WTC11 (cell line): ENCODE results near the gene SALL1. TPM values are rescaled to one million over a fixed set of nuclear protein-coding genes. Genes with fewer than 3 reads are reported as not detected.

Experiments
- ATAC-seq: fragments of 200-7000 bp; cut with Tn5 transposase; 2 replicates; pipeline ENCODE4 v1.10.0; 2021; ENCODE audit warnings: mild to moderate bottlenecking, moderate library complexity
- CTCF ChIA-PET: fragments of 300-600 bp; sonication (Branson Sonifier 250); formaldehyde crosslinking; loops from one replicate; lab custom pipeline; 2021; ENCODE audit warnings: antibody characterized with exemption; lab: Charles Lee
- POLR2A ChIA-PET: fragments of 350-600 bp; sonication (Branson Sonifier 250); formaldehyde crosslinking; loops from one replicate; lab custom pipeline; 2021; ENCODE audit warnings: antibody characterized with exemption; lab: Charles Lee
- DNase-seq: peaks from one replicate; pipeline ENCODE4 v3.0.0; 2021; ENCODE audit warnings: low spot score
- H3K27ac Mint-ChIP-seq: 2 replicates; pipeline ENCODE4 v1.8.0; 2021; ENCODE audit warnings: mixed read lengths
- H3K27me3 Mint-ChIP-seq: 2 replicates; pipeline ENCODE4 v1.8.0; 2021; ENCODE audit warnings: low read depth, mild to moderate bottlenecking, moderate library complexity, mixed read lengths
- H3K36me3 Mint-ChIP-seq: 2 replicates; pipeline ENCODE4 v1.8.0; 2021; ENCODE audit warnings: mixed read lengths
- H3K4me1 Mint-ChIP-seq: 2 replicates; pipeline ENCODE4 v1.8.0; 2022; ENCODE audit warnings: mixed read lengths
- H3K4me3 Mint-ChIP-seq: 2 replicates; pipeline ENCODE4 v1.8.0; 2021; ENCODE audit warnings: mild to moderate bottlenecking, moderate library complexity, mixed read lengths
- H3K9me3 Mint-ChIP-seq: 2 replicates; pipeline ENCODE4 v1.8.0; 2021; ENCODE audit warnings: mixed read lengths
- CREM ChIP-seq: sonication (generic); formaldehyde crosslinking; IDR thresholded peaks from 2 replicates; pipeline ENCODE4 v1.8.1; 2022; ENCODE audit warnings: mild to moderate bottlenecking, missing genetic modification reagents, moderate library complexity
- ELF4 ChIP-seq: sonication (generic); formaldehyde crosslinking; IDR thresholded peaks from 2 replicates; pipeline ENCODE4 v1.8.1; 2022; ENCODE audit warnings: low read depth, mild to moderate bottlenecking, moderate library complexity, missing genetic modification reagents
- FOXJ3 ChIP-seq: sonication (generic); formaldehyde crosslinking; IDR thresholded peaks from 2 replicates; pipeline ENCODE4 v1.9.0; 2021; ENCODE audit warnings: missing genetic modification reagents, mild to moderate bottlenecking, borderline replicate concordance
- GABPB1 ChIP-seq: sonication (generic); formaldehyde crosslinking; IDR thresholded peaks from 2 replicates; pipeline ENCODE4 v1.8.1; 2023; ENCODE audit warnings: mild to moderate bottlenecking, missing genetic modification reagents
- IRF2 ChIP-seq: sonication (generic); formaldehyde crosslinking; IDR thresholded peaks from 2 replicates; pipeline ENCODE4 v1.8.0; 2022; ENCODE audit warnings: low read depth, missing genetic modification reagents, borderline replicate concordance
- NFATC4 ChIP-seq: fragments of 250-450 bp; sonication (Bioruptor Pico); IDR thresholded peaks from 2 replicates; pipeline ENCODE4 v1.9.0; 2021; ENCODE audit warnings: mild to moderate bottlenecking
- OVOL2 ChIP-seq: fragments of 250-450 bp; sonication (Bioruptor Pico); IDR thresholded peaks from 2 replicates; pipeline ENCODE4 v1.9.0; 2021; ENCODE audit warnings: mild to moderate bottlenecking, borderline replicate concordance
- SMAD3 ChIP-seq: sonication (generic); formaldehyde crosslinking; IDR thresholded peaks from 2 replicates; pipeline ENCODE4 v1.8.0; 2022; ENCODE audit warnings: missing genetic modification reagents, mild to moderate bottlenecking, borderline replicate concordance
- TCF7 ChIP-seq: sonication (generic); formaldehyde crosslinking; IDR thresholded peaks from 2 replicates; pipeline ENCODE4 v1.8.0; 2022; ENCODE audit warnings: mild to moderate bottlenecking, low read depth, missing genetic modification reagents, moderate library complexity
- TEAD4 ChIP-seq: sonication (generic); formaldehyde crosslinking; IDR thresholded peaks from 2 replicates; pipeline ENCODE4 v1.8.0; 2022; ENCODE audit warnings: mild to moderate bottlenecking, missing genetic modification reagents
- ZNF263 ChIP-seq: sonication (generic); formaldehyde crosslinking; IDR thresholded peaks from 2 replicates; pipeline ENCODE4 v1.8.1; 2022; ENCODE audit warnings: low read depth, mild to moderate bottlenecking, moderate library complexity, missing genetic modification reagents
- ZNF317 ChIP-seq: sonication (generic); formaldehyde crosslinking; IDR thresholded peaks from 2 replicates; pipeline ENCODE4 v1.8.1; 2023; ENCODE audit warnings: low read depth, mild to moderate bottlenecking, moderate library complexity, missing genetic modification reagents, borderline replicate concordance
- total RNA-seq: library from RNA; stranded (reverse); gene quantifications from 3 replicates; pipeline ENCODE4 v1.2.3, GENCODE V29; 2021
- TF ChIP-seq, protein P1 (sequence below): fragments of 250-450 bp; sonication (Bioruptor Pico); IDR thresholded peaks from 2 replicates; pipeline ENCODE4 v1.9.0; 2021; ENCODE audit warnings: mild to moderate bottlenecking
- TF ChIP-seq, protein P2 (sequence below): sonication (generic); formaldehyde crosslinking; IDR thresholded peaks from 2 replicates; pipeline ENCODE4 v1.8.1; 2022; ENCODE audit warnings: low read depth, missing genetic modification reagents, borderline replicate concordance
- TF ChIP-seq, protein P3 (sequence below): sonication (generic); formaldehyde crosslinking; IDR thresholded peaks from 2 replicates; pipeline ENCODE4 v1.8.1; 2023; ENCODE audit warnings: mild to moderate bottlenecking, missing genetic modification reagents
- TF ChIP-seq, protein P4 (sequence below): sonication (generic); formaldehyde crosslinking; IDR thresholded peaks from 2 replicates; pipeline ENCODE4 v1.8.1; 2023; ENCODE audit warnings: mild to moderate bottlenecking, moderate library complexity, missing genetic modification reagents
- TF ChIP-seq, protein P5 (sequence below): sonication (generic); formaldehyde crosslinking; IDR thresholded peaks from 2 replicates; pipeline ENCODE4 v1.8.0; 2022; ENCODE audit warnings: missing genetic modification reagents
- TF ChIP-seq, protein P6 (sequence below): sonication (generic); formaldehyde crosslinking; IDR thresholded peaks from 2 replicates; pipeline ENCODE4 v1.8.0; 2022; ENCODE audit warnings: mild to moderate bottlenecking, missing genetic modification reagents
- TF ChIP-seq, protein P7 (sequence below): fragments of 250-450 bp; sonication (Bioruptor Pico); IDR thresholded peaks from 2 replicates; pipeline ENCODE4 v1.9.0; 2021; ENCODE audit warnings: moderate library complexity, mild to moderate bottlenecking, inconsistent platforms, borderline replicate concordance

SALL1 gene
- total RNA-seq, 1 experiment from 2014 or later = 63.9 TPM

DNA sequence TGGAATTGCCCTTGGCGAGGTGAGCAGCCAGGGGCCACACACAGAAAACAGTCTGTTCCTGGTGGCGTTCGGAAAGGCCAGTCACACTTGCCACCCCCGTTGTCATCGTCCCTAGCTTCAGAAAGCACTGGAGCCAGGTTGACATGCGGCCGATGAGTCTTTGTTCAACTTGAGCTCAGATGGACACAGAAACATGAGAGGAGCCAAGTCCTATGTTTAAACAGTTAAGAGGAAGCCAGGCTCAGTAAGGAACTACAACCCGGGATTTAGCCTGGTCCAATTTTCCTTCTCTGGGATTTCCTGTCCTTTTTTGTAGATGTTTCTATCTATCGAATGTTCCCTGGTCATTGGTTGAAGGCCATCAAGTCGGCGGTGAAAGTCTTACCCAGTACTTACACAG is 19.5 kb downstream of the SALL1 start:
- CTCF ChIA-PET = no interaction called here
- no peaks in the 10 kb centered on the region for H3K27me3 Mint-ChIP-seq

DNA sequence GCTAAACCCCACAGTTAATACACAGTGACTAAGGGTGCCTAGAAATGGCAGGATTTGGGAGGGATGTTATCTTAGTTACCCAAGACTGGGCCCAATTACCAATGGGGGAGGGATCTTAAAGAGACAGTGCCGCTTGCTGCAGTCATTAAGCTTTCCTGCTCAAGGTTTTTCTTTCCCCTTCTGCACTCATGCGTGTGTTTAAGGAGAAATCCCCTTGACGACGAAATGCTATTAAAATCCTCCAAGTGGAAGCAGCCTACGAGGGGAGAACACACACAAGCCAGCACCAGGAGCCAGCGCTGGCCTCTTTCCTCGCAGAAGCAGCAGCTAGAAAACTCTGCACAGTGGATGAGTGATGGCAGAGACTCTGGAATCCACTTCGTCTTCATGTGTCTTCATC is 22.0 kb downstream of the SALL1 start:
- DNase-seq (no peak), ATAC-seq (no peak)
- POLR2A ChIA-PET = no interaction called here
- H3K36me3 Mint-ChIP-seq = no peaks in the 10 kb centered on the region
- CTCF ChIA-PET = interaction anchor here (1.0 kb wide), 2 partner anchors 289 to 322 kb away, joined by 3 read pairs; no protein-coding TSS in a partner anchor
- H3K27me3 Mint-ChIP-seq = no peaks in the 10 kb centered on the region; the same call in 1 of the 2 replicates
- H3K4me1 Mint-ChIP-seq = peaks cover 44% of the 10 kb centered on the region
- H3K27ac Mint-ChIP-seq = no peak overlapping the region
- no peak overlapping the region for H3K4me3 Mint-ChIP-seq
- TF ChIP-seq, protein P1, sequence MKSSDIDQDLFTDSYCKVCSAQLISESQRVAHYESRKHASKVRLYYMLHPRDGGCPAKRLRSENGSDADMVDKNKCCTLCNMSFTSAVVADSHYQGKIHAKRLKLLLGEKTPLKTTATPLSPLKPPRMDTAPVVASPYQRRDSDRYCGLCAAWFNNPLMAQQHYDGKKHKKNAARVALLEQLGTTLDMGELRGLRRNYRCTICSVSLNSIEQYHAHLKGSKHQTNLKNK (CRISPR knock-in tag) = no peak
- no peak for TF ChIP-seq ZNF263
- TF ChIP-seq, protein P2, sequence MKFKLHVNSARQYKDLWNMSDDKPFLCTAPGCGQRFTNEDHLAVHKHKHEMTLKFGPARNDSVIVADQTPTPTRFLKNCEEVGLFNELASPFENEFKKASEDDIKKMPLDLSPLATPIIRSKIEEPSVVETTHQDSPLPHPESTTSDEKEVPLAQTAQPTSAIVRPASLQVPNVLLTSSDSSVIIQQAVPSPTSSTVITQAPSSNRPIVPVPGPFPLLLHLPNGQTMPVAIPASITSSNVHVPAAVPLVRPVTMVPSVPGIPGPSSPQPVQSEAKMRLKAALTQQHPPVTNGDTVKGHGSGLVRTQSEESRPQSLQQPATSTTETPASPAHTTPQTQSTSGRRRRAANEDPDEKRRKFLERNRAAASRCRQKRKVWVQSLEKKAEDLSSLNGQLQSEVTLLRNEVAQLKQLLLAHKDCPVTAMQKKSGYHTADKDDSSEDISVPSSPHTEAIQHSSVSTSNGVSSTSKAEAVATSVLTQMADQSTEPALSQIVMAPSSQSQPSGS = no peak
- TF ChIP-seq TCF7 = no peak
- TF ChIP-seq, protein P3, sequence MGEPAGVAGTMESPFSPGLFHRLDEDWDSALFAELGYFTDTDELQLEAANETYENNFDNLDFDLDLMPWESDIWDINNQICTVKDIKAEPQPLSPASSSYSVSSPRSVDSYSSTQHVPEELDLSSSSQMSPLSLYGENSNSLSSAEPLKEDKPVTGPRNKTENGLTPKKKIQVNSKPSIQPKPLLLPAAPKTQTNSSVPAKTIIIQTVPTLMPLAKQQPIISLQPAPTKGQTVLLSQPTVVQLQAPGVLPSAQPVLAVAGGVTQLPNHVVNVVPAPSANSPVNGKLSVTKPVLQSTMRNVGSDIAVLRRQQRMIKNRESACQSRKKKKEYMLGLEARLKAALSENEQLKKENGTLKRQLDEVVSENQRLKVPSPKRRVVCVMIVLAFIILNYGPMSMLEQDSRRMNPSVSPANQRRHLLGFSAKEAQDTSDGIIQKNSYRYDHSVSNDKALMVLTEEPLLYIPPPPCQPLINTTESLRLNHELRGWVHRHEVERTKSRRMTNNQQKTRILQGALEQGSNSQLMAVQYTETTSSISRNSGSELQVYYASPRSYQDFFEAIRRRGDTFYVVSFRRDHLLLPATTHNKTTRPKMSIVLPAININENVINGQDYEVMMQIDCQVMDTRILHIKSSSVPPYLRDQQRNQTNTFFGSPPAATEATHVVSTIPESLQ (CRISPR knock-in tag) = no peak
- TF ChIP-seq SMAD3 (CRISPR knock-in tag) = no peak
- TF ChIP-seq, protein P4, sequence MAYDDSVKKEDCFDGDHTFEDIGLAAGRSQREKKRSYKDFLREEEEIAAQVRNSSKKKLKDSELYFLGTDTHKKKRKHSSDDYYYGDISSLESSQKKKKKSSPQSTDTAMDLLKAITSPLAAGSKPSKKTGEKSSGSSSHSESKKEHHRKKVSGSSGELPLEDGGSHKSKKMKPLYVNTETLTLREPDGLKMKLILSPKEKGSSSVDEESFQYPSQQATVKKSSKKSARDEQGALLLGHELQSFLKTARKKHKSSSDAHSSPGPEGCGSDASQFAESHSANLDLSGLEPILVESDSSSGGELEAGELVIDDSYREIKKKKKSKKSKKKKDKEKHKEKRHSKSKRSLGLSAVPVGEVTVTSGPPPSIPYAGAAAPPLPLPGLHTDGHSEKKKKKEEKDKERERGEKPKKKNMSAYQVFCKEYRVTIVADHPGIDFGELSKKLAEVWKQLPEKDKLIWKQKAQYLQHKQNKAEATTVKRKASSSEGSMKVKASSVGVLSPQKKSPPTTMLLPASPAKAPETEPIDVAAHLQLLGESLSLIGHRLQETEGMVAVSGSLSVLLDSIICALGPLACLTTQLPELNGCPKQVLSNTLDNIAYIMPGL (CRISPR knock-in tag) = no peak
- no peak for TF ChIP-seq FOXJ3 (CRISPR knock-in tag)
- TF ChIP-seq GABPB1 (CRISPR knock-in tag) = no peak
- no peak for TF ChIP-seq ELF4 (CRISPR knock-in tag)
- TF ChIP-seq ZNF317 (CRISPR knock-in tag) = no peak
- TF ChIP-seq CREM = no peak
- no peak for TF ChIP-seq IRF2 (CRISPR knock-in tag)
- H3K9me3 Mint-ChIP-seq = no peaks in the 10 kb centered on the region

More for the DNA sequence above, 19.5 kb downstream of the SALL1 start:
- H3K27ac Mint-ChIP-seq = no peak overlapping the region
- TF ChIP-seq, protein P5, sequence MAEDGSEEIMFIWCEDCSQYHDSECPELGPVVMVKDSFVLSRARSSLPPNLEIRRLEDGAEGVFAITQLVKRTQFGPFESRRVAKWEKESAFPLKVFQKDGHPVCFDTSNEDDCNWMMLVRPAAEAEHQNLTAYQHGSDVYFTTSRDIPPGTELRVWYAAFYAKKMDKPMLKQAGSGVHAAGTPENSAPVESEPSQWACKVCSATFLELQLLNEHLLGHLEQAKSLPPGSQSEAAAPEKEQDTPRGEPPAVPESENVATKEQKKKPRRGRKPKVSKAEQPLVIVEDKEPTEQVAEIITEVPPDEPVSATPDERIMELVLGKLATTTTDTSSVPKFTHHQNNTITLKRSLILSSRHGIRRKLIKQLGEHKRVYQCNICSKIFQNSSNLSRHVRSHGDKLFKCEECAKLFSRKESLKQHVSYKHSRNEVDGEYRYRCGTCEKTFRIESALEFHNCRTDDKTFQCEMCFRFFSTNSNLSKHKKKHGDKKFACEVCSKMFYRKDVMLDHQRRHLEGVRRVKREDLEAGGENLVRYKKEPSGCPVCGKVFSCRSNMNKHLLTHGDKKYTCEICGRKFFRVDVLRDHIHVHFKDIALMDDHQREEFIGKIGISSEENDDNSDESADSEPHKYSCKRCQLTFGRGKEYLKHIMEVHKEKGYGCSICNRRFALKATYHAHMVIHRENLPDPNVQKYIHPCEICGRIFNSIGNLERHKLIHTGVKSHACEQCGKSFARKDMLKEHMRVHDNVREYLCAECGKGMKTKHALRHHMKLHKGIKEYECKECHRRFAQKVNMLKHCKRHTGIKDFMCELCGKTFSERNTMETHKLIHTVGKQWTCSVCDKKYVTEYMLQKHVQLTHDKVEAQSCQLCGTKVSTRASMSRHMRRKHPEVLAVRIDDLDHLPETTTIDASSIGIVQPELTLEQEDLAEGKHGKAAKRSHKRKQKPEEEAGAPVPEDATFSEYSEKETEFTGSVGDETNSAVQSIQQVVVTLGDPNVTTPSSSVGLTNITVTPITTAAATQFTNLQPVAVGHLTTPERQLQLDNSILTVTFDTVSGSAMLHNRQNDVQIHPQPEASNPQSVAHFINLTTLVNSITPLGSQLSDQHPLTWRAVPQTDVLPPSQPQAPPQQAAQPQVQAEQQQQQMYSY = no peak
- no peak for TF ChIP-seq FOXJ3 (CRISPR knock-in tag)
- TF ChIP-seq, protein P6, sequence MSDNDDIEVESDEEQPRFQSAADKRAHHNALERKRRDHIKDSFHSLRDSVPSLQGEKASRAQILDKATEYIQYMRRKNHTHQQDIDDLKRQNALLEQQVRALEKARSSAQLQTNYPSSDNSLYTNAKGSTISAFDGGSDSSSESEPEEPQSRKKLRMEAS (CRISPR knock-in tag) = no peak
- no peak for TF ChIP-seq TEAD4 (CRISPR knock-in tag)
- TF ChIP-seq, protein P7, sequence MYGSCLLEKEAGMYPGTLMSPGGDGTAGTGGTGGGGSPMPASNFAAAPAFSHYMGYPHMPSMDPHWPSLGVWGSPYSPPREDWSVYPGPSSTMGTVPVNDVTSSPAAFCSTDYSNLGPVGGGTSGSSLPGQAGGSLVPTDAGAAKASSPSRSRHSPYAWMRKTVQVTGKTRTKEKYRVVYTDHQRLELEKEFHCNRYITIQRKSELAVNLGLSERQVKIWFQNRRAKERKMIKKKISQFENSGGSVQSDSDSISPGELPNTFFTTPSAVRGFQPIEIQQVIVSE (CRISPR knock-in tag) = no peak
- no peak for TF ChIP-seq SMAD3 (CRISPR knock-in tag)
- no peak for TF ChIP-seq OVOL2 (CRISPR knock-in tag)
- no peak for TF ChIP-seq NFATC4
- TF ChIP-seq, all 79 proteins: peak for 0
- Mint-ChIP-seq H3K9me3 (no peaks in the 10 kb centered on the region), H3K4me3 (0 out of 2 replicates have a peak overlapping the region, but pooled peaks have one; percentile 23), H3K4me1 (peaks cover 47% of the 10 kb centered on the region), H3K36me3 (peaks cover 6% of the 10 kb centered on the region)
- POLR2A ChIA-PET = interaction anchor here (1.1 kb wide), 1 partner anchor 13 kb away, joined by 3 read pairs; no protein-coding TSS in a partner anchor
- DNase-seq (no peak), ATAC-seq (no peak)
